Activated CD8-positive, alpha-beta memory T cell treated with anti-CD3 and anti-CD28 coated beads for 36 hours (primary cell): ENCODE data around the gene TWSG1. TPM values are rescaled to one million over a fixed set of nuclear protein-coding genes. Genes with fewer than 3 reads are reported as not detected.
"Not testable (repeated sequence)": the region's sequence is repeated elsewhere in the genome, so short reads cannot be mapped to it uniquely, and the experiment has no call there.

Source experiments
- CTCF ChIA-PET: fragments of 350-600 bp; sonication (Branson Sonifier 250); formaldehyde crosslinking; loops from one replicate; lab custom pipeline; 2021; ENCODE audit warnings: antibody characterized with exemption; lab: Charles Lee
- POLR2A ChIA-PET: fragments of 350-600 bp; sonication (Branson Sonifier 250); formaldehyde crosslinking; loops from one replicate; lab custom pipeline; 2021; ENCODE audit warnings: antibody characterized with exemption; lab: Charles Lee
- total RNA-seq, 2 experiments: library from RNA; stranded (reverse); gene quantifications; one replicate each; pipeline ENCODE4 v1.2.3, GENCODE V29; 2021

The TWSG1 gene
- total RNA-seq, 2 experiments from 2014 or later = 13.1 to 16.2 TPM

- CTCF ChIA-PET = interaction anchor here (0.7 kb wide), 1 partner anchor 376 kb away, joined by 3 read pairs; no protein-coding TSS in a partner anchor
These were observed 82.7 kb downstream of the TWSG1 start for GRCh38 chr18:9417073-9417851.

GRCh38 chr18:9418047-9418690 lies 83.6 kb downstream of the TWSG1 start:
- CTCF ChIA-PET = no interaction called here
- POLR2A ChIA-PET = no interaction called here

More at GRCh38 chr18:9417073-9417851, 82.7 kb downstream of the TWSG1 start:
- POLR2A ChIA-PET = no interaction called here

- ChIA-PET POLR2A (no interaction called here), CTCF (no interaction called here)
These were observed 85.5 kb downstream of the TWSG1 start for GRCh38 chr18:9419956-9420631.

- CTCF ChIA-PET = no interaction called here
- POLR2A ChIA-PET = no interaction called here
These were observed 86.7 kb downstream of the TWSG1 start for GRCh38 chr18:9421096-9421900.

- ChIA-PET CTCF (no interaction called here), POLR2A (no interaction called here)
These were observed 87.3 kb downstream of the TWSG1 start for GRCh38 chr18:9421901-9422327.

GRCh38 chr18:9422816-9423519 lies 88.4 kb downstream of the TWSG1 start:
- ChIA-PET POLR2A (no interaction called here), CTCF (no interaction called here)

- POLR2A ChIA-PET = not testable (repeated sequence)
These were observed 89.1 kb downstream of the TWSG1 start for GRCh38 chr18:9423648-9424047.

GRCh38 chr18:9424235-9424634 lies 89.7 kb downstream of the TWSG1 start:
- POLR2A ChIA-PET, CTCF ChIA-PET: not testable (repeated sequence)

More at GRCh38 chr18:9423648-9424047, 89.1 kb downstream of the TWSG1 start:
- CTCF ChIA-PET = not testable (repeated sequence)

- ChIA-PET POLR2A (no interaction called here), CTCF (no interaction called here)
These were observed 92.2 kb downstream of the TWSG1 start for GRCh38 chr18:9426753-9427152.

- POLR2A ChIA-PET = no interaction called here
- CTCF ChIA-PET = no interaction called here
These were observed 93.7 kb downstream of the TWSG1 start for GRCh38 chr18:9428301-9428706.

GRCh38 chr18:9428862-9429661 lies 94.5 kb downstream of the TWSG1 start:
- CTCF ChIA-PET = no interaction called here
- POLR2A ChIA-PET = no interaction called here

- POLR2A ChIA-PET = no interaction called here
- CTCF ChIA-PET = no interaction called here
These were observed 95.1 kb downstream of the TWSG1 start for GRCh38 chr18:9429662-9429993.

GRCh38 chr18:9430315-9430714 lies 95.7 kb downstream of the TWSG1 start:
- POLR2A ChIA-PET, CTCF ChIA-PET: not testable (repeated sequence)

- CTCF ChIA-PET = no interaction called here
- POLR2A ChIA-PET = no interaction called here
These were observed 96.7 kb downstream of the TWSG1 start for GRCh38 chr18:9431296-9431695.

GRCh38 chr18:9433122-9433521 lies 98.5 kb downstream of the TWSG1 start:
- POLR2A ChIA-PET = interaction anchor here (0.7 kb wide), 1 partner anchor 129 kb away, joined by 12 read pairs; no protein-coding TSS in a partner anchor
- CTCF ChIA-PET = not testable (repeated sequence)

- CTCF ChIA-PET = no interaction called here
- POLR2A ChIA-PET = no interaction called here
These were observed 99.1 kb downstream of the TWSG1 start for GRCh38 chr18:9433671-9434121.

GRCh38 chr18:9434122-9434701 lies 99.6 kb downstream of the TWSG1 start:
- ChIA-PET POLR2A (no interaction called here), CTCF (no interaction called here)

- CTCF ChIA-PET = no interaction called here
- POLR2A ChIA-PET = no interaction called here
These were observed 100.5 kb downstream of the TWSG1 start for GRCh38 chr18:9435041-9435440.
